ENCODE measurements around the gene ZSWIM8. TPM values are rescaled to one million over a fixed set of nuclear protein-coding genes. Genes with fewer than 3 reads are reported as not detected.

Gene ZSWIM8
- total RNA-seq: 70.1 TPM

DNA sequence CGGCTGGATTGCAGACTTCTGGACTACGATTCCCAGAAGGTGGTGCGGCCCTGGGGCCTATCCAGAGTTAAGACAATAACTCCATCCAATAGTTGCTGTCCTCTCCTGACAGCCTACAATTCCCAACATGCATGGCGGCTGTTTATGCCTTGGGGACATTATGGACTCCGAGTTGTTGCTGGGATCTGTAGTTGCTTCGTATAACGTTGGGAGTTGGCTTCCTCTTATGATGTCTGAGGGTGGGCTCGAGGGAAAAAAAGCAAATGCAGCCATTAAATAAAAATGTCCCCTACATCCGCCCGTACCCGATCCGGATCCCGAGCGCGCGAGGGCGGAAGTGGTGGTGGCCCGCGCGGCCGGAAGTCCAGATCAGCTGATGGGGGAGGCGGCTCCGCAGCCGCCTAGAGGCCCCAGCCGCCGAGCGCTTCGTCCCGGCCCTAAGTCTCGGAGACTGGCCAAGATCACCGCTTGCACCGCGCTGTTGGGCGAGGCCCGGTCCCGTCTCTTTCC is at the start of gene ZSWIM8:
Gene ZSWIM8 (plus strand): TSS at position 396 of the 510 bp plus-strand sequence. CDS start 273 bp downstream, outside the sequence.

DNA sequence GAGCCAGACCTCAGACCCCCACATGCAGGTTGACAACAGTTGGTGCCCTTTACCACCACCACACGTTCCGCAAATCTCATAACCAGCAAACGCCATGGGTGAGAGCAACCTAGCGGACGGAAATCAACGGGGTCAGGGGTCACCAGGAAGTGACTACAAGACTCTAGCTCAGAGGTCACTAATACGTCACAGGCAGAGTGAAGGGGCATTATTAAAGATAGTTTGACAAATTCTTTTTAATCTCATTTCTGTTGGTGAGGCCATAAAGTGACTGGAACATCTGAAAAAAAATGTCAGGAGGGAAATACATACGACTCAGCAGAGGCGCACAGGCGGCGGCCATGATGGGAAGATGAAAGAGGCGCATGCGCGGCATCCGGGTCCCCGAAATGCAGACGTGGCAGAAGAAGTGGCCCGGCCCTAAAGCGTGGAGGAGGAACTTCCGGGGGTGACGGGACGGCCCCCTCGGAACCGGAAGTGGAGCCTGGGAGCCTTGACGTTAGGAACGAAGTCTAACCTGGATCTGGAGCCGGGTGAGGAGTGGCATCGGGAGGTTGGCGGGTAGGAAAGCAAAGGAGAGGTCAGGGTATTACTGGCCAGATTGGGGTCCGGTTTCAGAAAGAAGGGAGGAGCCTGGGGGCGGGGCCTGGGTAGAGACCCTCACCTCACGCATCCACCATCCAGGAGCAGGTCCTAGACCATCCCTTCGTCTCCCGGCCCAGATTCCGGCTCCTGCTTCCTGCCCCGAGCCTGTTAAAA is 41.3 kb upstream of the ZSWIM8 start, which contains the start of gene SEC24C:
Gene SEC24C (plus strand): TSS at position 468 of the 759 bp plus-strand sequence. CDS start 2,461 bp downstream, outside the sequence.

DNA sequence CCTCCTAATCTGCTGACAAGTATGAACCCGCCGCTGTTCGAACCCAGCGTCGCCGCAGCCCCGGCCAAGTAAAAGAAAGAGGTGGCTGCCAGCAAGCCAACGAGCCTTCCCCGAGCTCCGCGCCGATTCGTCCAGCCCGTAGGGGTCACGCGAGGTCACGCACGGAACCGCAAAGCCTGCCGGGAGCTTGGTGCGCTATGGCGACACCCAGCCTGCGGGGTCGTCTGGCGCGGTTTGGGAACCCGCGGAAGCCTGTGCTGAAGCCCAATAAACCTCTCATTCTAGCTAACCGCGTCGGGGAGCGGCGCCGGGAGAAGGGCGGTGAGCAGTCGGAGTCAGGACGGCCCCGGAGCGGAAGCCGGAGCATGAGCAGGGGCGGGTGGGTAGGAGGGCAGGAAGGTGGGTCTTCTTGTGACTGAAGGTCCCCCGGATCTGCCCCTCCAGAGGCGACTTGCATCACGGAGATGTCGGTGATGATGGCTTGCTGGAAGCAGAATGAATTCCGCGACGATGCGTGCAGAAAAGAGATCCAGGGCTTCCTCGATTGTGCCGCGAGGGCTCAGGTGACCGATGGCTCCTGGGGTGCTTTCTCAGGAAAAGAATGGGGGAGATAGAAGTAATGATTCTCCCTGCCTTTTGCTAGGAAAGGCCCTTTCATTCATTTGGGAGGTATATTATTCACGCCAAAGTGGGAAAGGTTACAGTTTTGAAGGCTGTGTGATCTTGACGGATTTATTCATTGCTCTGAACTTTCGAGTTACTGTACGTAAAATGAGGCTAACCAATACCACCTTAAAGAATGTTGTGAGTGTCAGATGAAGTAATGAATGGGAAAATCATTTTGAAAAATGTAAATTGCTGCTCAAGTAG is 3.3 kb upstream of the ZSWIM8 start, which contains the start of gene CHCHD1:
Gene CHCHD1 (plus strand): TSS at position 170 of the 870 bp plus-strand sequence. CDS start 28 bp downstream, at position 198.

Small RNAs within 50 kb of the gene (small RNA-seq; reads per million reads assigned to genes)
- gene AC022400.4 (ENCODE audit: low replicate concordance): not detected
- not detected for gene AC022400.9 (ENCODE audit: low replicate concordance)
- gene ZSWIM8-AS1 (ENCODE audit: low replicate concordance): not detected

Other genes with a start within 250 kb of the ZSWIM8 start
- 51.3 TPM for gene USP54, start 194.3 kb upstream of the ZSWIM8 start, total RNA-seq
- not detected for gene MYOZ1, start 144.1 kb upstream of the ZSWIM8 start, total RNA-seq
- not detected for gene SYNPO2L, start 129.6 kb upstream of the ZSWIM8 start, total RNA-seq
- 12.2 TPM for gene AGAP5, start 87.5 kb upstream of the ZSWIM8 start, total RNA-seq
- gene SEC24C, start 41.2 kb upstream of the ZSWIM8 start, total RNA-seq: 62.9 TPM
- gene CHCHD1, start 3.6 kb upstream of the ZSWIM8 start, total RNA-seq: 16.3 TPM
- gene NDST2, start 26.0 kb downstream of the ZSWIM8 start, total RNA-seq: 22.5 TPM
- gene CAMK2G, start 88.9 kb downstream of the ZSWIM8 start, total RNA-seq: 82.6 TPM
- 0.94 TPM for gene PLAU, start 125.5 kb downstream of the ZSWIM8 start, total RNA-seq
- 20.7 TPM for gene VCL, start 212.5 kb downstream of the ZSWIM8 start, total RNA-seq